DOHH2 (cell line): ENCODE data around the gene KNL1.

Source experiments
- H3F3A ChIP-seq: fragments of 200-600 bp; sonication (generic), shearing (Covaris generic); 2 replicates; pipeline ENCODE4 v1.6.0; 2016; ENCODE audit warnings: antibody characterized with exemption, mild to moderate bottlenecking; ENCODE audit not compliant: control insufficient read depth, insufficient read depth
- H3K27ac ChIP-seq: fragments of 200-600 bp; sonication (generic); 2 replicates; pipeline ENCODE4 v1.5.1; 2014; ENCODE audit warnings: low read depth, mild to moderate bottlenecking, low read length, moderate library complexity
- H3K27me3 ChIP-seq: fragments of 200-600 bp; sonication (generic); 2 replicates; pipeline ENCODE4 v1.6.1; 2014; ENCODE audit warnings: mild to moderate bottlenecking, low read length, mixed read lengths; ENCODE audit not compliant: control insufficient read depth
- H3K36me3 ChIP-seq: fragments of 200-600 bp; sonication (generic); 2 replicates; pipeline ENCODE4 v1.6.1; 2014; ENCODE audit warnings: mild to moderate bottlenecking, low read length, moderate library complexity, mixed read lengths; ENCODE audit not compliant: control insufficient read depth
- H3K4me1 ChIP-seq: fragments of 200-600 bp; sonication (generic); 2 replicates; pipeline ENCODE4 v1.6.1; 2014; ENCODE audit warnings: mild to moderate bottlenecking, low read length, mixed read lengths; ENCODE audit not compliant: control insufficient read depth
- H3K4me2 ChIP-seq: fragments of 200-600 bp; sonication (generic); 2 replicates; pipeline ENCODE4 v1.6.0; 2014; ENCODE audit warnings: mild to moderate bottlenecking, low read length, moderate library complexity
- H3K4me3 ChIP-seq: fragments of 200-600 bp; sonication (generic); 2 replicates; pipeline ENCODE4 v1.5.1; 2014; ENCODE audit warnings: mild to moderate bottlenecking, low read length, mixed read lengths
- H3K79me2 ChIP-seq: fragments of 200-600 bp; sonication (generic); 2 replicates; pipeline ENCODE4 v1.6.1; 2014; ENCODE audit warnings: mild to moderate bottlenecking, low read length, mixed read lengths; ENCODE audit not compliant: control insufficient read depth
- H3K9me2 ChIP-seq: fragments of 200-600 bp; sonication (generic); replicated peaks from 2 replicates; pipeline ENCODE4 v1.6.1; 2014; ENCODE audit warnings: mild to moderate bottlenecking, low read length, mixed read lengths; ENCODE audit not compliant: control insufficient read depth
- H3K9me3 ChIP-seq: fragments of 200-600 bp; sonication (generic); 2 replicates; pipeline ENCODE4 v1.6.1; 2014; ENCODE audit warnings: antibody characterized with exemption, low read length, mixed read lengths; ENCODE audit not compliant: control insufficient read depth, insufficient read depth
- H4K20me1 ChIP-seq: fragments of 200-600 bp; sonication (generic); 2 replicates; pipeline ENCODE4 v1.6.0; 2014; ENCODE audit warnings: low read depth, mild to moderate bottlenecking, antibody characterized with exemption, low read length, moderate library complexity; ENCODE audit not compliant: control insufficient read depth, insufficient read depth
- CTCF ChIP-seq: fragments of 200-600 bp; sonication (generic); IDR thresholded peaks from one replicate; pipeline ENCODE4 v1.5.1; 2014; ENCODE audit warnings: antibody characterized with exemption, mild to moderate bottlenecking, low read depth, low read length; ENCODE audit not compliant: poor library complexity, severe bottlenecking
- EZH2phosphoT487 ChIP-seq: fragments of 200-600 bp; sonication (generic); IDR thresholded peaks from 2 replicates; pipeline ENCODE4 v1.6.1; 2017; ENCODE audit warnings: borderline replicate concordance, mild to moderate bottlenecking, antibody characterized with exemption, low read length, moderate library complexity, mixed read lengths

Gene KNL1

GRCh38 chr15:40564591-40565332 lies 29.3 kb upstream of the KNL1 start, which contains the start of gene CCDC32:
CCDC32 (minus strand) TSS chr15:40565042; CDS start chr15:40563015, 2,027 bp downstream.
- Histone ChIP-seq H3F3A (peaks cover 4% of the 10 kb centered on the region; the same call in 1 of the 2 replicates), H3K36me3 (no peaks in the 10 kb centered on the region; the same call in 1 of the 2 replicates), H3K27me3 (no peaks in the 10 kb centered on the region), H4K20me1 (peaks cover 1% of the 10 kb centered on the region; the same call in 1 of the 2 replicates), H3K9me2 (no peaks in the 10 kb centered on the region), H3K4me2 (peak within 1 kb of the TSS; percentile 90), H3K9me3 (no peaks in the 10 kb centered on the region), H3K79me2 (peaks cover 19% of the 10 kb centered on the region), H3K4me1 (peaks cover 37% of the 10 kb centered on the region), H3K4me3 (peak within 1 kb of the TSS; percentile 96), H3K27ac (peak within 1 kb of the TSS; percentile 29; the same call in 1 of the 2 replicates)
- no peak for TF ChIP-seq CTCF
- no peak for TF ChIP-seq EZH2phosphoT487

- Histone ChIP-seq H3K79me2 (peaks cover 27% of the 10 kb centered on the region), H3K9me2 (no peaks in the 10 kb centered on the region), H3K9me3 (no peaks in the 10 kb centered on the region), H3K36me3 (peaks cover 4% of the 10 kb centered on the region; the same call in 1 of the 2 replicates), H3K27ac (no peak overlapping the region; the same call in 1 of the 2 replicates), H3K4me3 (peak overlapping the region; percentile 96), H3F3A (peaks cover 4% of the 10 kb centered on the region; the same call in 1 of the 2 replicates), H3K4me1 (peaks cover 44% of the 10 kb centered on the region), H3K27me3 (no peaks in the 10 kb centered on the region), H3K4me2 (peak overlapping the region; percentile 90), H4K20me1 (peaks cover 10% of the 10 kb centered on the region; the same call in 1 of the 2 replicates)
- TF ChIP-seq CTCF, result no peak
- no peak for TF ChIP-seq EZH2phosphoT487
Observed at GRCh38 chr15:40565333-40566238, 28.5 kb upstream of the KNL1 start.

- peaks cover 10% of the 10 kb centered on the region; the same call in 1 of the 2 replicates for H4K20me1 ChIP-seq
- peaks cover 46% of the 10 kb centered on the region for H3K4me1 ChIP-seq
- H3K36me3 ChIP-seq, result peaks cover 12% of the 10 kb centered on the region
- H3K9me3 ChIP-seq, result no peaks in the 10 kb centered on the region
- TF ChIP-seq EZH2phosphoT487 (no peak), CTCF (peak; percentile 63)
- H3K9me2 ChIP-seq, result no peaks in the 10 kb centered on the region
- no peak overlapping the region for H3K4me3 ChIP-seq
- no peaks in the 10 kb centered on the region for H3K27me3 ChIP-seq
- H3K79me2 ChIP-seq, result peaks cover 40% of the 10 kb centered on the region
- peak overlapping the region; percentile 11; the same call in 1 of the 2 replicates for H3K4me2 ChIP-seq
- no peak overlapping the region for H3K27ac ChIP-seq
- H3F3A ChIP-seq, result peaks cover 4% of the 10 kb centered on the region; the same call in 1 of the 2 replicates
Observed at GRCh38 chr15:40567111-40567510, 26.9 kb upstream of the KNL1 start.
